ENCODE measurements around the gene FAM234B.

DNA sequence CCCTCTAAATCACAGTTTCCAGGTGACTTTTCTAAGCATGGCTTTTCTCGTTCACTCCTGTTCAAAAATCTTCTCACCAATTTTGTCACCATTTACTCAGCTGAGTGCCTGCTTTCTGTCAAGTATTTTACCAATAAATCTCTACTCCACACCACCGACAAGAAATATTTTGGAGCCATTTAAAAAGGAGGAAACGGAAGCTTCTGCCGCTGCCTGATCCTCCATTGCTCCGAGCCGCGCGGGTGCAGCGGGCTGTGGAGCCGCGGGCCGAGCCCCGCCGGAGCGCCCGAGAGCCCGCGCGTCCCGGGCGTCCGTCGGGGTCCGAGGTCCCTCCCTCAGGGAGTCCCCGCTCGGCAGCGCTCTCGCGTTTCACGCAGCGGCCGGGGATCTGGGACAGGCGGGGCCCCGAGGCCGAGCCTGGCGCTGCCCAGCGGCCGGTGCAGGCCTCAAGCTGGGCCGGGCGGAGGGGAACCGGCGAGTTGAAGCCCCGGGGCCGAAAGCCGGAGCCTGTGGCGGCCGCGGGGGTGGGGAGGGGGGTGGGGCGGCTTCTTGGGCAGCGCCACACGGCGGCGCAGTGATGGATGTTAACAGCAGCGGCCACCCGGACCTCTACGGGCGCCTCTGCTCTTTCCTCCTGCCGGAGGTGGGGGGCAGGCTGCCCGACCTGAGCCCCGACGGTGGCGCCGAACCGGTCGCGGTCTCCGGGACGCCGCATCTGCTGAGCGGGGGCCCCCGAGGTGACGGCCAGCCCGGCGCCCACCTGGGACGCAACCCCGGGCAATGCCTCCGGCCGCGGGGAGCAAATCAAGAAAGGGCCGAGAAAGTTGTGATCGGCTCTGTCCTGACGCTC, 43.0 kb upstream of the FAM234B start:
- TF ChIP-seq CTCF (IDR thresholded peaks at IDR 0.05): peak in 4 of 5 experiments; percentile 15 to 40 (median 34)
- no peak for TF ChIP-seq POLR2AphosphoS5 (IDR thresholded peaks at IDR 0.05)
- no peak for TF ChIP-seq POLR2A (IDR thresholded peaks at IDR 0.05)
